GM12878 (cell line): ENCODE data around the gene MAS1L. TPM values are rescaled to one million over a fixed set of nuclear protein-coding genes. Genes with fewer than 3 reads are reported as not detected.

ENCODE experiments used
- ATAC-seq: fragments of 200-7000 bp; cut with Tn5 transposase; 3 replicates; pipeline ENCODE4 v1.9.1; 2020; ENCODE audit warnings: mild to moderate bottlenecking, moderate library complexity
- BruUV-seq: library from RNA; stranded (reverse); fragments of 400-500 nt; replicated peaks from 2 replicates; lab custom pipeline; 2021; lab: Mats Ljungman, UMichigan
- CTCF ChIA-PET: fragments of 300-600 bp; sonication (Branson Sonifier 250); formaldehyde crosslinking; extraction: SDS; loops from one replicate; lab custom pipeline; 2021; ENCODE audit warnings: inconsistent platforms; lab: Yijun Ruan, JAX
- POLR2A ChIA-PET: fragments of 350-600 bp; formaldehyde crosslinking; extraction: SDS; loops from one replicate; lab custom pipeline; 2021; ENCODE audit warnings: inconsistent platforms; lab: Charles Lee
- RAD21 ChIA-PET: fragments of 300-600 bp; sonication (Branson Sonifier 250); formaldehyde crosslinking; loops from one replicate; lab custom pipeline; 2023; ENCODE audit warnings: antibody characterized with exemption; ENCODE audit not compliant: unreplicated experiment; lab: Charles Lee
- SMC1A ChIA-PET: fragments of 300-600 bp; sonication (Branson Sonifier 250); formaldehyde crosslinking; loops from one replicate; lab custom pipeline; 2023; ENCODE audit not compliant: unreplicated experiment, uncharacterized antibody; lab: Charles Lee
- DNase-seq: peaks from one replicate; pipeline ENCODE4 v3.0.0-alpha.2; 2011; ENCODE audit warnings: low read depth, low spot score
- FAIRE-seq: peaks from 3 replicates; lab custom pipeline; 2011; peaks lifted over from hg19 to GRCh38; lab: Jason Lieb, UNC
- H2AFZ ChIP-seq: 2 replicates; pipeline ENCODE4 v1.6.0; 2011; ENCODE audit warnings: low read depth, low read length, control low read depth; ENCODE audit not compliant: control insufficient read depth
- H3K27ac ChIP-seq: 2 replicates; pipeline ENCODE4 v1.5.1; 2011; ENCODE audit warnings: control low read depth; ENCODE audit not compliant: control insufficient read depth, insufficient read depth
- H3K27me3 ChIP-seq, 2 experiments: replicated peaks in 1 of 2; 2 replicates each; pipeline versions ENCODE4 v1.6.0 to v1.6.1; 2011; ENCODE audit warnings: low read length in 1 of 2; ENCODE audit not compliant: control insufficient read depth in 2 of 2, insufficient read depth in 2 of 2
- H3K36me3 ChIP-seq, 2 experiments: 2 replicates each; pipeline ENCODE4 v1.5.1; 2011; ENCODE audit warnings: low read length in 1 of 2; ENCODE audit not compliant: control insufficient read depth in 2 of 2, insufficient read depth in 2 of 2
- H3K4me1 ChIP-seq: 2 replicates; pipeline ENCODE4 v1.6.1; 2011; ENCODE audit warnings: mild to moderate bottlenecking, low read length, moderate library complexity, mixed read lengths; ENCODE audit not compliant: control insufficient read depth, insufficient read depth
- H3K4me2 ChIP-seq: 2 replicates; pipeline ENCODE4 v1.6.0; 2011; ENCODE audit warnings: control low read depth; ENCODE audit not compliant: control insufficient read depth, insufficient read depth
- H3K4me3 ChIP-seq: fragments of 200-600 bp; sonication (generic); 2 replicates; pipeline ENCODE4 v1.5.1; 2016
- H3K79me2 ChIP-seq: 2 replicates; pipeline ENCODE4 v1.6.0; 2011; ENCODE audit warnings: low read length; ENCODE audit not compliant: control insufficient read depth, insufficient read depth
- H3K9ac ChIP-seq: 2 replicates; pipeline ENCODE4 v1.8.0; 2011; ENCODE audit warnings: low read length, control low read depth, mixed read lengths; ENCODE audit not compliant: control insufficient read depth, insufficient read depth
- H3K9me3 ChIP-seq: replicated peaks from 3 replicates; pipeline ENCODE4 v1.5.1; 2011; ENCODE audit warnings: mild to moderate bottlenecking, low read length; ENCODE audit not compliant: control insufficient read depth, insufficient read depth
- H4K20me1 ChIP-seq: 2 replicates; pipeline ENCODE4 v1.6.0; 2011; ENCODE audit not compliant: control insufficient read depth, insufficient read depth
- MTA3 ChIP-seq: IDR thresholded peaks from 2 replicates; pipeline ENCODE4 v1.6.1; 2012; ENCODE audit warnings: low read length, inconsistent platforms, borderline replicate concordance
- NFYB ChIP-seq: IDR thresholded peaks from 2 replicates; pipeline ENCODE4 v1.6.1; 2011; ENCODE audit warnings: low read depth, mild to moderate bottlenecking, low read length, improper control_type of control experiment, moderate library complexity; ENCODE audit not compliant: insufficient read depth
- SMAD1 ChIP-seq: fragments of 450-650 bp; IDR thresholded peaks from 2 replicates; pipeline ENCODE4 v1.6.1; 2018; ENCODE audit warnings: mild to moderate bottlenecking, low read depth; ENCODE audit not compliant: partially characterized antibody
- SMARCA5 ChIP-seq: fragments of 450-650 bp; IDR thresholded peaks from 2 replicates; pipeline ENCODE4 v1.6.1; 2017; ENCODE audit warnings: mild to moderate bottlenecking
- WGBS: methylation state at CpG from one replicate; pipeline ENCODE4 v1.1.6; 2016; ENCODE audit warnings: low lambda C conversion rate; ENCODE audit not compliant: insufficient replicate concordance, insufficient coverage; ENCODE audit errors: missing lambda C conversion rate; 5-methylcytosine and 5-hydroxymethylcytosine counted together
- in situ Hi-C: fragments of 300-500 bp; cut with MboI; formaldehyde crosslinking; loops from 9 replicates; pipeline ENCODE4 v1.14.3; 2018; ENCODE audit warnings: mixed read lengths
- intact Hi-C: fragments of 100-400 bp; cut with micrococcal nuclease; formaldehyde crosslinking; loops from one replicate; pipeline ENCODE4 v1.14.2; 2022; ENCODE audit not compliant: unreplicated experiment
- polyA plus RNA-seq, 11 experiments: library from polyadenylated mRNA; depleted of rRNA in 4 of 11; unstranded in 6 of 11; stranded (reverse) in 5 of 11; fragments of >200 nt; fragmentation: Nextera tagmentation in 4 of 11; fragmentation: Illumina TruSeq in 1 of 11; extraction: Ambion mirVana in 4 of 11; extraction: Trizol in 1 of 11; gene quantifications; 1 replicate in 1 of 11; 2 replicates in 10 of 11; pipeline versions ENCODE4 v1.2.1 to v1.2.3, GENCODE V29; 2011 to 2016; ENCODE audit warnings: inconsistent platforms in 2 of 11, missing spikeins in 2 of 11, low read depth in 1 of 11
- total RNA-seq, 4 experiments: library from RNA; depleted of rRNA in 3 of 4; stranded (reverse); fragments of >200 nt in 3 of 4; fragmentation: Illumina TruSeq in 1 of 4; extraction: Trizol in 1 of 4; gene quantifications; 2 replicates each; pipeline versions ENCODE4 v1.2.1 to v1.2.3, GENCODE V29; 2013 to 2021
- TF ChIP-seq, protein P1 (sequence below): fragments of 450-650 bp; IDR thresholded peaks from 2 replicates; pipeline ENCODE4 v1.6.1; 2017; ENCODE audit warnings: mild to moderate bottlenecking, moderate library complexity
- TF ChIP-seq, protein P2 (sequence below): fragments of 450-650 bp; IDR thresholded peaks from 2 replicates; pipeline ENCODE4 v1.6.1; 2018; ENCODE audit warnings: mild to moderate bottlenecking, low read depth, moderate library complexity; ENCODE audit not compliant: partially characterized antibody

MAS1L gene
- total and polyA plus RNA-seq, 10 of the 15 experiments (the other 5 are each of a cell fraction or from before 2014, with no cell fraction given) = not detected

DNA sequence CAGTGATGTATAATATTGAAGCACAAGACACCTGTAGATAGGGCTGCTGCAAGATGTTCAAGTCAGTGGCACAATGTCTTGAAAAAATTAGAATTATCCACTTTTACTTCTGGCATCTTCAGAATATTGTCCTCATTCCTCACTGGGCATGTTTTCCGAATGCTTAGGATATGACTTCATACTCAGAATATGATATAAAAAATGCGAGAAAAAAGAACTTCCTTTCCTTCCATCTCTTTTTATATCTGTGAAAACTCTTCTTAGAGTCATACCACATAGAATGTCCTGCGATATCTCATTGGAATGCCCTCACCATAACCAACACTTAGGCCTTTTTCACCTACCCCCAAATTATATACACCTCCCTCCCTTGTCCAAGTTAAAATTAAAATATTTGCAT, 4.6 kb downstream of the MAS1L start (continued):
- TF ChIP-seq, protein P1, sequence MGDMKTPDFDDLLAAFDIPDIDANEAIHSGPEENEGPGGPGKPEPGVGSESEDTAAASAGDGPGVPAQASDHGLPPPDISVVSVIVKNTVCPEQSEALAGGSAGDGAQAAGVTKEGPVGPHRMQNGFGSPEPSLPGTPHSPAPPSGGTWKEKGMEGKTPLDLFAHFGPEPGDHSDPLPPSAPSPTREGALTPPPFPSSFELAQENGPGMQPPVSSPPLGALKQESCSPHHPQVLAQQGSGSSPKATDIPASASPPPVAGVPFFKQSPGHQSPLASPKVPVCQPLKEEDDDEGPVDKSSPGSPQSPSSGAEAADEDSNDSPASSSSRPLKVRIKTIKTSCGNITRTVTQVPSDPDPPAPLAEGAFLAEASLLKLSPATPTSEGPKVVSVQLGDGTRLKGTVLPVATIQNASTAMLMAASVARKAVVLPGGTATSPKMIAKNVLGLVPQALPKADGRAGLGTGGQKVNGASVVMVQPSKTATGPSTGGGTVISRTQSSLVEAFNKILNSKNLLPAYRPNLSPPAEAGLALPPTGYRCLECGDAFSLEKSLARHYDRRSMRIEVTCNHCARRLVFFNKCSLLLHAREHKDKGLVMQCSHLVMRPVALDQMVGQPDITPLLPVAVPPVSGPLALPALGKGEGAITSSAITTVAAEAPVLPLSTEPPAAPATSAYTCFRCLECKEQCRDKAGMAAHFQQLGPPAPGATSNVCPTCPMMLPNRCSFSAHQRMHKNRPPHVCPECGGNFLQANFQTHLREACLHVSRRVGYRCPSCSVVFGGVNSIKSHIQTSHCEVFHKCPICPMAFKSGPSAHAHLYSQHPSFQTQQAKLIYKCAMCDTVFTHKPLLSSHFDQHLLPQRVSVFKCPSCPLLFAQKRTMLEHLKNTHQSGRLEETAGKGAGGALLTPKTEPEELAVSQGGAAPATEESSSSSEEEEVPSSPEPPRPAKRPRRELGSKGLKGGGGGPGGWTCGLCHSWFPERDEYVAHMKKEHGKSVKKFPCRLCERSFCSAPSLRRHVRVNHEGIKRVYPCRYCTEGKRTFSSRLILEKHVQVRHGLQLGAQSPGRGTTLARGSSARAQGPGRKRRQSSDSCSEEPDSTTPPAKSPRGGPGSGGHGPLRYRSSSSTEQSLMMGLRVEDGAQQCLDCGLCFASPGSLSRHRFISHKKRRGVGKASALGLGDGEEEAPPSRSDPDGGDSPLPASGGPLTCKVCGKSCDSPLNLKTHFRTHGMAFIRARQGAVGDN = no peak
- TF ChIP-seq SMARCA5 = no peak

GRCh38 chr6:29479560-29479959, 8.2 kb downstream of the MAS1L start:
- no peak for DNase-seq
- H3K27ac ChIP-seq = no peak overlapping the region
- no peaks in the 10 kb centered on the region for H3K79me2 ChIP-seq
- H3K4me1 ChIP-seq = no peaks in the 10 kb centered on the region
- no peak overlapping the region for H2AFZ ChIP-seq
- no peak for ATAC-seq
- intact Hi-C loops = no loop called here
- CTCF ChIA-PET = no interaction called here
- no peaks in the 10 kb centered on the region for H4K20me1 ChIP-seq
- BruUV-seq = no TSS peak
- no peak overlapping the region for H3K9ac ChIP-seq
- FAIRE-seq = no peak
- H3K4me2 ChIP-seq = no peak overlapping the region
- 0% methylated on average over 2 of the region's 2 CpGs for WGBS
- 0 out of 4 replicates have a peak, but pooled peaks cover 0 to 2% of the 10 kb centered on the region in 2 experiments for H3K27me3 ChIP-seq
- TF ChIP-seq, protein P2, sequence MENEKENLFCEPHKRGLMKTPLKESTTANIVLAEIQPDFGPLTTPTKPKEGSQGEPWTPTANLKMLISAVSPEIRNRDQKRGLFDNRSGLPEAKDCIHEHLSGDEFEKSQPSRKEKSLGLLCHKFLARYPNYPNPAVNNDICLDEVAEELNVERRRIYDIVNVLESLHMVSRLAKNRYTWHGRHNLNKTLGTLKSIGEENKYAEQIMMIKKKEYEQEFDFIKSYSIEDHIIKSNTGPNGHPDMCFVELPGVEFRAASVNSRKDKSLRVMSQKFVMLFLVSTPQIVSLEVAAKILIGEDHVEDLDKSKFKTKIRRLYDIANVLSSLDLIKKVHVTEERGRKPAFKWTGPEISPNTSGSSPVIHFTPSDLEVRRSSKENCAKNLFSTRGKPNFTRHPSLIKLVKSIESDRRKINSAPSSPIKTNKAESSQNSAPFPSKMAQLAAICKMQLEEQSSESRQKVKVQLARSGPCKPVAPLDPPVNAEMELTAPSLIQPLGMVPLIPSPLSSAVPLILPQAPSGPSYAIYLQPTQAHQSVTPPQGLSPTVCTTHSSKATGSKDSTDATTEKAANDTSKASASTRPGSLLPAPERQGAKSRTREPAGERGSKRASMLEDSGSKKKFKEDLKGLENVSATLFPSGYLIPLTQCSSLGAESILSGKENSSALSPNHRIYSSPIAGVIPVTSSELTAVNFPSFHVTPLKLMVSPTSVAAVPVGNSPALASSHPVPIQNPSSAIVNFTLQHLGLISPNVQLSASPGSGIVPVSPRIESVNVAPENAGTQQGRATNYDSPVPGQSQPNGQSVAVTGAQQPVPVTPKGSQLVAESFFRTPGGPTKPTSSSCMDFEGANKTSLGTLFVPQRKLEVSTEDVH = no peak
- TF ChIP-seq SMAD1 (no peak), NFYB (no peak), MTA3 (no peak)
- no peaks in the 10 kb centered on the region for H3K9me3 ChIP-seq
- POLR2A ChIA-PET = no interaction called here
- no peak overlapping the region for H3K4me3 ChIP-seq
- in situ Hi-C loops = no loop called here
- RAD21 ChIA-PET = no interaction called here
- H3K36me3 ChIP-seq = no peaks in the 10 kb centered on the region
- SMC1A ChIA-PET = no interaction called here
